Adrenal gland (tissue), 12 donors: Measurements from ENCODE around the gene COL25A1. TPM values are rescaled to one million over a fixed set of nuclear protein-coding genes. Genes with fewer than 3 reads are reported as not detected.

Experiments
- DNase-seq, 7 donors: peaks; one replicate each; pipeline ENCODE4 v3.0.0-alpha.2; 2019 to 2020
- H3K27ac ChIP-seq, 5 donors: fragments of 200-600 bp; sonication (generic) in 4 of 5; 1 replicate in 3 of 5; 2 replicates in 2 of 5; pipeline versions ENCODE4 v1.5.1 to v1.8.0; 2016 to 2020; ENCODE audit warnings: mild to moderate bottlenecking in 1 of 5
- H3K27me3 ChIP-seq: fragments of 200-600 bp; 2 replicates; pipeline ENCODE4 v1.8.0; 2021
- H3K36me3 ChIP-seq, 2 donors: fragments of 200-600 bp; replicated peaks in 1 of 2; 1 replicate in 1 of 2; 2 replicates in 1 of 2; pipeline versions ENCODE4 v1.5.1 to v1.8.0; 2018 to 2022
- H3K4me1 ChIP-seq, 2 donors: fragments of 200-600 bp; replicated peaks in 1 of 2; 1 replicate in 1 of 2; 2 replicates in 1 of 2; pipeline versions ENCODE4 v1.5.1 to v1.8.0; 2018 to 2021
- H3K4me3 ChIP-seq, 4 donors: fragments of 200-600 bp; sonication (generic) in 3 of 4; one replicate each; pipeline ENCODE4 v1.5.1; 2016 to 2018
- H3K9me3 ChIP-seq, 3 donors: fragments of 200-600 bp; sonication (generic) in 1 of 3; replicated peaks in 1 of 3; 1 replicate in 2 of 3; 2 replicates in 1 of 3; pipeline versions ENCODE4 v1.5.1 to v1.8.0; 2016 to 2021
- POLR2A ChIP-seq, 2 donors: fragments of 450-650 bp; IDR thresholded peaks; one replicate each; pipeline ENCODE4 v1.6.1; 2017; ENCODE audit warnings: antibody characterized with exemption in 2 of 2, mild to moderate bottlenecking in 2 of 2, moderate library complexity in 1 of 2
- WGBS, 4 donors: extraction: QIAGEN DNeasy Blood & Tissue Kit in 2 of 4; methylation state at CpG; one replicate each; pipeline versions ENCODE4 v1.1.5 to v1.1.7; 2013 to 2017; 5-methylcytosine and 5-hydroxymethylcytosine counted together
- intact Hi-C, 2 donors: fragments of 100-400 bp; cut with DNase I; formaldehyde crosslinking; loops; one replicate each; pipeline versions ENCODE4 v1.14.1 to v1.15.0; 2022 to 2023
- polyA plus RNA-seq, 3 donors: library from polyadenylated mRNA; stranded (reverse); fragments of 200-250 nt in 2 of 3; fragments of 350-450 nt in 1 of 3; fragmentation: Illumina TruSeq in 1 of 3; extraction: RNeasy Lipid Tissue Mini Kit (QIAGEN cat#74804) in 1 of 3; gene quantifications; one replicate each; pipeline ENCODE4 v1.2.3, GENCODE V29; 2013 to 2014
- total RNA-seq, 9 donors: library from RNA; depleted of rRNA in 4 of 9; stranded (reverse); fragments of >200 nt in 4 of 9; fragments of 120-200 nt in 1 of 9; fragmentation: NEBNext Ultra II Directional in 1 of 9; extraction: Animal tissue kit (Norgen Biotek cat#: 25700) in 1 of 9; gene quantifications; one replicate each; pipeline versions ENCODE4 v1.1.0 to v1.2.4, GENCODE V29; 2013 to 2023
- TF ChIP-seq, protein P1 (sequence below), 6 experiments: fragments of 450-650 bp in 4 of 6; fragments of 200-600 bp in 2 of 6; sonication (generic) in 1 of 6; IDR thresholded peaks; 1 replicate in 5 of 6; 2 replicates in 1 of 6; pipeline versions ENCODE4 v1.5.1 to v1.8.0; 2016 to 2021; ENCODE audit warnings: antibody characterized with exemption in 6 of 6, mild to moderate bottlenecking in 2 of 6, moderate library complexity in 1 of 6
- donor health status: healthy with polysubstance abuse.
- donor health status: Bipolar disorder and iron deficiency.
- donor health status: DM: yes; HTN: yes; CAD: no.
- donor health status: DM: no; HTN: no; CAD: no.
- donor health status: DM: no; HTN: no; CAD: no.
- donor health status: DM: yes; HTN: yes; CAD: no.

The COL25A1 gene
- total and polyA plus RNA-seq, 12 donors, result 0.05 to 2.1 (median 0.47) TPM

DNA sequence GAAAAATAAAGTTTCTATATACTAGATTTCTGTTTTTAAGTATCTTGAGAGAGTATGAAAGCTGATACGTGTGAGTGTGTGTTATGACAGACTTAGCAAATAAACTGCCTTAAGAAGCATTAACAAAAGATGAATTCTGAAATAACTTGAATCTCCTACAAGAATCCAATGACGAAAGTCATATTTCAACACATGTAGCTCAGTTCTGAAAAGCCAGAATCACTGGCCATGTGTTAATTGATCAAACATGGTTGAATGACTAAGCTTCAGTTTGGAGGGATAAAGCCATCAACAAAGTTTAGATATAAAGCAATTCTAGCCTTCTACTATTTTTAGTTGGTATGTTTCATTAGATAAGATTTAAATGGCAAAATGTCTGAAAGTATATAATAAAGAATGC is 451.1 kb downstream of the COL25A1 start:
- Histone ChIP-seq H3K9me3 (no peaks in the 10 kb centered on the region), H3K36me3 (no peaks in the 10 kb centered on the region), H3K27ac (no peak overlapping the region), H3K4me3 (no peak overlapping the region), H3K4me1 (no peaks in the 10 kb centered on the region), H3K27me3 (no peaks in the 10 kb centered on the region)
- DNase-seq, result no peak
- intact Hi-C loops, result no loop called here
- 69 to 92% (median 86%) methylated on average over 2 of the region's 2 CpGs for WGBS, 4 donors
- TF ChIP-seq, protein P1, sequence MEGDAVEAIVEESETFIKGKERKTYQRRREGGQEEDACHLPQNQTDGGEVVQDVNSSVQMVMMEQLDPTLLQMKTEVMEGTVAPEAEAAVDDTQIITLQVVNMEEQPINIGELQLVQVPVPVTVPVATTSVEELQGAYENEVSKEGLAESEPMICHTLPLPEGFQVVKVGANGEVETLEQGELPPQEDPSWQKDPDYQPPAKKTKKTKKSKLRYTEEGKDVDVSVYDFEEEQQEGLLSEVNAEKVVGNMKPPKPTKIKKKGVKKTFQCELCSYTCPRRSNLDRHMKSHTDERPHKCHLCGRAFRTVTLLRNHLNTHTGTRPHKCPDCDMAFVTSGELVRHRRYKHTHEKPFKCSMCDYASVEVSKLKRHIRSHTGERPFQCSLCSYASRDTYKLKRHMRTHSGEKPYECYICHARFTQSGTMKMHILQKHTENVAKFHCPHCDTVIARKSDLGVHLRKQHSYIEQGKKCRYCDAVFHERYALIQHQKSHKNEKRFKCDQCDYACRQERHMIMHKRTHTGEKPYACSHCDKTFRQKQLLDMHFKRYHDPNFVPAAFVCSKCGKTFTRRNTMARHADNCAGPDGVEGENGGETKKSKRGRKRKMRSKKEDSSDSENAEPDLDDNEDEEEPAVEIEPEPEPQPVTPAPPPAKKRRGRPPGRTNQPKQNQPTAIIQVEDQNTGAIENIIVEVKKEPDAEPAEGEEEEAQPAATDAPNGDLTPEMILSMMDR (IDR thresholded peaks at IDR 0.05), result no peak
- TF ChIP-seq POLR2A (IDR thresholded peaks at IDR 0.05), result no peak

DNA sequence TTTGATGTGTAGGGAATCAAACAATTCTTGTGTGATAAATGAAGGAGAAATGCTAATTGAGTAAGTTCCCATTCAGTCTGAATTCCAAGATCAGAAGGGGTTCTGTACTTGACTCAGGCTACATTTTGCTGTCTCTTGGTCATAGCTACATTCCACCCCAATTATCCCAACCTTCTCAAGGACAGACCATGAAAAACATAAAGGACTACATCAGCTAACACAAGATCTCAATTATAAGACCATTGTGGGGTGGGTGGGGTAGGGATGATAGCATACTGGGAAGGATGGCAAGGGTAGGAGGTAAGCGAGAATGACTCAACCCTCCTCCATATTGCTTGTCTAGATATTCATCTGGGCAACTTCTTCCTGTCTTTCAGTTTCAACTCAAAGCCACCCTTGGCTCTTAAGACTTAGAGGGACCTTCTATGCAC is 452.2 kb downstream of the COL25A1 start:
- Histone ChIP-seq H3K4me1 (no peaks in the 10 kb centered on the region), H3K27ac (no peak overlapping the region), H3K27me3 (no peaks in the 10 kb centered on the region), H3K36me3 (no peaks in the 10 kb centered on the region), H3K9me3 (no peaks in the 10 kb centered on the region), H3K4me3 (no peak overlapping the region)
- no peak for TF ChIP-seq POLR2A (IDR thresholded peaks at IDR 0.05)
- TF ChIP-seq, protein P1 (IDR thresholded peaks at IDR 0.05), result no peak
- 87 to 96% (median 89%) methylated on average over 1 of the region's 1 CpG for WGBS, 4 donors
- DNase-seq, result no peak
- intact Hi-C loops, result no loop called here

DNA sequence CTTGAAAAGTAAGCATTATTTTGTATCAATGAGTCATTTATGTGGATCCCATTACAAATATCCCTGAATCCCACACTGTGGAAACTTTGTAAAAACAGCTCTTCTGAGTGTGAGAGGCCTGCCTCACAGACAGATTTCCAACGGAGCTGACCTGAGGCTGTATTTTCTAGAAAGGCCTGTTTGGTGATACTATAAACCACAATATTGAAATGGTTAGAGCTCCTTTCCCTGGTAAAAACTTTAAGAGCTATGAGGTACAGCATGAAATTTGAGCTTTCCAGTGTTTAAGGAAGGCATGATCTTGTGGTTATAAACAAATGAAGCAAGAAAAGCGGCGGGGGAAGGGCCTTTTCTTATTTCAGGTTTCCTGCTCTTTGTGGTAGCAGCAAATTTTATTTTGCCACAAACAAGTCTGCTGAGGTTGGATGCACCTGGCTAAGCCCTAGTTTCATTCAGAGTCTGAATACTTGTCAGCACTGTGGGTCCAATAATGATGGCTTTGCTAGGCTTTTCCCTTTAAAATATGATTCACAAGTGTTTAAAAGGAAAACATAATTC is 452.8 kb downstream of the COL25A1 start:
- Histone ChIP-seq H3K27ac (no peak overlapping the region), H3K4me1 (no peaks in the 10 kb centered on the region), H3K9me3 (no peaks in the 10 kb centered on the region), H3K27me3 (no peaks in the 10 kb centered on the region), H3K4me3 (no peak overlapping the region), H3K36me3 (no peaks in the 10 kb centered on the region)
- DNase-seq, result no peak
- TF ChIP-seq, protein P1 (IDR thresholded peaks at IDR 0.05), result no peak
- no peak for TF ChIP-seq POLR2A (IDR thresholded peaks at IDR 0.05)
- intact Hi-C loops, result no loop called here
- 68 to 81% (median 71%) methylated on average over 3 of the region's 3 CpGs for WGBS, 4 donors

DNA sequence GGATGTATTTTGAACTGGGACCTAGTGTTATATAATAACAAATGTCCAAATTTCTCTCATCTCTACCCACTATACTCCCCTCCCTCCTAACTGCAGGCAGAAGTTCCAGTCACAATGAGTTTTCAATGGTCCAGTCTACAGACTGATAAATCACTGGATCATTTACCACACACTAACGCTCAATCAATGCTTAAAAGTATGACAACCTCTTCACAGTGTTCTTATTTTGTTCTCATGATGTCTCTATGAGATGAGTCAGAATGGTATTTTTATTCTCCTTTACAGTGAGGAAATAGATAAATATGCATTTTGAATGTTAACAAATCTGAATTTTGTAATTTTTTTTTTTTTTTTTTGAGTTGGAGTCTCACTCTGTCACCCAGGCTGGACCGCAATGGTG is 455.9 kb downstream of the COL25A1 start:
- intact Hi-C loops, result no loop called here
- WGBS, 4 donors, result 95 to 98% (median 97%) methylated on average over 2 of the region's 2 CpGs
- Histone ChIP-seq H3K27me3 (no peaks in the 10 kb centered on the region), H3K9me3 (no peaks in the 10 kb centered on the region), H3K4me1 (no peaks in the 10 kb centered on the region), H3K4me3 (no peak overlapping the region), H3K27ac (no peak overlapping the region), H3K36me3 (no peaks in the 10 kb centered on the region)
- TF ChIP-seq POLR2A (IDR thresholded peaks at IDR 0.05), result no peak
- TF ChIP-seq, protein P1 (IDR thresholded peaks at IDR 0.05), result no peak
- no peak for DNase-seq
